ENCODE results near the gene AQP12A.

Gene AQP12A

DNA sequence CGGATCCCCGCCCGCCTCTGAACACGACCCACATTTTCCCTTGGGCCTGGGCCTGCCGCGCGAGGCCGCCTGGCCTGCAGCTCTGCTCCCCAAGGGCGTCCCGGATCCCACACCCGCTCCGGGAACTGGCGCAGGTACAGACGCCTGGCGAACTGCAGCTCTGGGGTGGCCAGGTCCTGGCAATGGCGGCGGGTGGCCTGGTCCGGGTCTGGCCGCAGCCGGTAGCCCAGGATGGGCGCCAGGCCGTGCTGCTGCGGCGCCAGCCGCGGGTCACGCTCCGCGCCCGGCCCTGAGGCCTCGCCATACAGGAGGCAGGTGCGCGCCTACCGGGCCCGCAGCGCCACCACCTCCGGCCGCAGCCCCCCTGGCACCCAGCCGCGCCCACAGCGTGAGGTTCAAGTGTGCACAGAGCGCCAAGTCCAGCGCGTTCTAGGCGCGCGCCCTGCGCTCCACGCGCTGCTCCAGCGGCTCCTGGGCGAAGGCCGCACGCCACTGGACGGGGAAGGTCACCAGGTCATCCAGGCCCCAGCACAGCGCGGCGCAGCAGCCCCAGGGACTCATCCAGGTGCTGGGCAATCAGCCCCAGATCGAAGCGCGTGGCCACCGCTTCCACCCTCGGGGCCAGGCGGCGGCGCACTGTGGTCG lies 9.5 kb downstream of the AQP12A start:
- H3K4me3 ChIP-seq (replicated peaks in 1 of 2; ENCODE audit: low read depth in 2 of 2, low read length in 2 of 2) = no peak overlapping the region
- DNase-seq (ENCODE audit: low read depth in 2 of 2) = no peak
- TF ChIP-seq CTCF (IDR thresholded peaks at IDR 0.05; ENCODE audit: low read depth, low read length) = no peak

GRCh38 chr2:240701736-240702639 lies 10.3 kb downstream of the AQP12A start:
- no peak for TF ChIP-seq CTCF (IDR thresholded peaks at IDR 0.05; ENCODE audit: low read depth, low read length)
- H3K4me3 ChIP-seq (replicated peaks in 1 of 2; ENCODE audit: low read depth in 2 of 2, low read length in 2 of 2) = no peak overlapping the region
- no peak for DNase-seq (ENCODE audit: low read depth in 2 of 2)

DNA sequence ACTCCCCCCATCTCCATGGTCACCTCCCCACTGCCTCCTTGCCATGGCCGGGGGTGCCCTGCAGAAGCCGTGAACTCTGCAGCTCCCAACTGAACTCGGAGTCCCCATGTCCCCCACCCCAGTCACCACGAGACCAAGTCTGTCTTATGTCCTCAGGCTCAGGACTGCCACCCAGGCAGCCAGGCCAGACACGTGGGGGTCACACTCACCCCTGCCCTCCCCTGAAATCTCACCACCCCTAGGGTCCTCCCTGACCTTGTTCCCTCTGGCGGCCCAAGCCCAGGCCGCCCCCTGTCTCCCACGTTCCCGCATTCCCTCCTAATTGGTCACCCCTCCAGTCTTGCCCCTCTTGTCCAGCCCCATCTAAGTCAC lies 11.0 kb downstream of the AQP12A start:
- no peak overlapping the region for H3K4me3 ChIP-seq (replicated peaks in 1 of 2; ENCODE audit: low read depth in 2 of 2, low read length in 2 of 2)
- no peak for DNase-seq (ENCODE audit: low read depth in 2 of 2)
- no peak for TF ChIP-seq CTCF (IDR thresholded peaks at IDR 0.05; ENCODE audit: low read depth, low read length)

DNA sequence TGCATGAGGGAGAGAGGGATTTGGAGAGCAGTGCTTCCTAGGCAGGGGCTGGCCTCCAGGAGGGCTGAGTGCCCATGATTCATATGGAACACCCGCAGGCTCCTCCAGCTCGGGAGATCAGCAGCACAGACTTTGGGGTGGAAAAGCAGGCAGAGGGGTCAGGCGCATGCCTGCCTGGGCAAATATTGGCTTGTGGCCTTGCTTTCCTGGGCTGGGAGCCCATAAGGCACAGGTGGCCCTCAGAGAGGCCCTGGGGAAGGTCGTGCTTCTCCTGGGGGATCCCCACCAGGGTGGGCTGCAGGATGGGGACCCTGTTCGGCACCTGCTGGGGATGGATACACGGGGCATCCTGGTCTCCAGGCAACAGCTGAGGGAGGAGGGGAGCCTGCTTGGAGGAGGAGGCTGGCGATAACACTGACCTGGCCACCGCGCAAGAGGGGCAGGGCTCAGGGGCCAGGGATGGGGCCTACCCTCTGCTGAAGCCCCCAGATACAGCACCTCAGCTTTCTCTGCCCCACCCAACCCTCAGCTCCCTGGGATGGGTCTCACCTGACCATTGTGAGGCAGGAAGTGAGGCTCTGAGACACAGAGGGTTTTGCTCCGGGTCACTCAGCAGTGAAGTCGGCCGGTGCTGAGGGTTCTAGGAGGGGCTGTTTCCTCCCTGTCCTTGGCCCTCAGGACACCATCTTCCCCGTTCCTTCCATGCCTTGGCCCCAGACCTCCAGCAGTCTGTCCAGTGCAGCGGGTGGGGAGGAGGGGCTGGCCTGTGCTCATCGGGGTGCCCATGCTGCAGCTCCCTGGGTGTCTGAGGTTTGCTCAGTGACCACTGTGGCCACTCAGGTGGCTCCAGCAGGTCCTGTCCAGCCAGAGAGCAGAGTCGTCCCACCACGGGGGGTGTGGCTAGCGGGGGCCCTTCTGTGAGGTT lies 12.0 kb downstream of the AQP12A start:
- DNase-seq (ENCODE audit: low read depth in 2 of 2) = no peak
- no peak for TF ChIP-seq CTCF (IDR thresholded peaks at IDR 0.05; ENCODE audit: low read depth, low read length)
- no peak overlapping the region for H3K4me3 ChIP-seq (replicated peaks in 1 of 2; ENCODE audit: low read depth in 2 of 2, low read length in 2 of 2)

- H3K4me3 ChIP-seq (replicated peaks in 1 of 2; ENCODE audit: low read depth in 2 of 2, low read length in 2 of 2) = no peak overlapping the region
- no peak for TF ChIP-seq CTCF (IDR thresholded peaks at IDR 0.05; ENCODE audit: low read depth, low read length)
- DNase-seq (ENCODE audit: low read depth in 2 of 2) = no peak
Observed at GRCh38 chr2:240704651-240705050, 13.0 kb downstream of the AQP12A start.

GRCh38 chr2:240705204-240705791 lies 13.6 kb downstream of the AQP12A start:
- TF ChIP-seq CTCF (IDR thresholded peaks at IDR 0.05; ENCODE audit: low read depth, low read length) = no peak
- DNase-seq (ENCODE audit: low read depth in 2 of 2) = no peak
- H3K4me3 ChIP-seq (replicated peaks in 1 of 2; ENCODE audit: low read depth in 2 of 2, low read length in 2 of 2) = no peak overlapping the region

Data from cardiac fibroblast (primary cell).